ENCODE data around the gene DNAJC25.

DNA sequence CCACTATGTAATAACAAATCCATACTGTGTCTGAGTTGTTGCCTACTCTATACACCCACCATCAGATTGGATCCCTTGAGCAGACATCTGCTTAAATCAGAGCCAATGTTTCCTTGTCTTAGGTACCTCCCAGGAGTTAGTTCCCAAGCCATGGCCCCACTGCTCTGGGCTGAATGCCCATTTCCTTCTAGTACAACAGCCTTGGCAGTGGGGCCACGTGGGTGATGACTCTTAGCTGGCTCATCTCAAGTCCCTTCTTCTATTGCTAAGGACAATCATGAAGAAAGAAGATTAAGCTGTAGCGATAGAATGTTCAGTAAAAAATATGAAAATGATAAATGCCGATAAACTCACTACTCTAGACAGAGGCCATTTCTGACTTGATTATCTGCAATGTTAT is 48.2 kb upstream of the DNAJC25 start:
- TF ChIP-seq, protein P1, sequence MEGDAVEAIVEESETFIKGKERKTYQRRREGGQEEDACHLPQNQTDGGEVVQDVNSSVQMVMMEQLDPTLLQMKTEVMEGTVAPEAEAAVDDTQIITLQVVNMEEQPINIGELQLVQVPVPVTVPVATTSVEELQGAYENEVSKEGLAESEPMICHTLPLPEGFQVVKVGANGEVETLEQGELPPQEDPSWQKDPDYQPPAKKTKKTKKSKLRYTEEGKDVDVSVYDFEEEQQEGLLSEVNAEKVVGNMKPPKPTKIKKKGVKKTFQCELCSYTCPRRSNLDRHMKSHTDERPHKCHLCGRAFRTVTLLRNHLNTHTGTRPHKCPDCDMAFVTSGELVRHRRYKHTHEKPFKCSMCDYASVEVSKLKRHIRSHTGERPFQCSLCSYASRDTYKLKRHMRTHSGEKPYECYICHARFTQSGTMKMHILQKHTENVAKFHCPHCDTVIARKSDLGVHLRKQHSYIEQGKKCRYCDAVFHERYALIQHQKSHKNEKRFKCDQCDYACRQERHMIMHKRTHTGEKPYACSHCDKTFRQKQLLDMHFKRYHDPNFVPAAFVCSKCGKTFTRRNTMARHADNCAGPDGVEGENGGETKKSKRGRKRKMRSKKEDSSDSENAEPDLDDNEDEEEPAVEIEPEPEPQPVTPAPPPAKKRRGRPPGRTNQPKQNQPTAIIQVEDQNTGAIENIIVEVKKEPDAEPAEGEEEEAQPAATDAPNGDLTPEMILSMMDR (IDR thresholded peaks at IDR 0.05; ENCODE audit: insufficient read depth, low read depth, low read length): no peak
- no peak for TF ChIP-seq EZH2 (IDR thresholded peaks at IDR 0.05; ENCODE audit: insufficient read depth, low read length)
